GM13976 (cell line): ENCODE measurements around the gene WDR7.

ENCODE experiments used
- DNase-seq: peaks from one replicate; pipeline ENCODE4 v3.0.0; 2012; ENCODE audit warnings: low spot score
- CTCF ChIP-seq: IDR thresholded peaks from 2 replicates; pipeline ENCODE4 v1.5.1; 2012; ENCODE audit warnings: borderline replicate concordance, mild to moderate bottlenecking; ENCODE audit not compliant: insufficient read depth; ENCODE audit errors: extremely low read depth, missing control alignments, control extremely low read depth
- in situ Hi-C: fragments of 300-500 bp; cut with MboI; formaldehyde crosslinking; loops from one replicate; pipeline ENCODE4 v1.12.0; 2022; ENCODE audit warnings: low sequenced_read_pairs, mixed read lengths, inconsistent platforms; ENCODE audit not compliant: unreplicated experiment

Gene WDR7

DNA sequence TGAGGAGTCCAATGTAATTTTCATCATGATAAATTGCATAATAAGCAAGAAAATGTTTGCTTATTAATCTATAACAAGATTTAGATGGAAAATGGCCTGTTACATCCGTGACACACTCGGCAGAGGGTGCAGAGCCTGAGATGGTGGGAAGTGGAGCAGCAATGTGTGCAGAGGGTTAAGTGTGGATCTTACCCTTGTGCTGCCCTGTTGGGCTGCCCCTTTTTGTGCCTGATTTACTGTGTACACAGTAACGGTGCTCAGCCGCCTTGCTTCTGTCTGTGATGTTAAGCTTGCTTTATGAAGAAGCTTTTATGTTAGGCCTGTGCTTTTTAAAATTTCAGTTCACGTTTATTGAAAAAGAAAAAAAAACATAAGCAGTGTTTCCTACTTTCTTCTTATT lies 275.6 kb downstream of the WDR7 start:
- no peak for DNase-seq
- in situ Hi-C loops: no loop called here
- no peak for TF ChIP-seq CTCF

DNA sequence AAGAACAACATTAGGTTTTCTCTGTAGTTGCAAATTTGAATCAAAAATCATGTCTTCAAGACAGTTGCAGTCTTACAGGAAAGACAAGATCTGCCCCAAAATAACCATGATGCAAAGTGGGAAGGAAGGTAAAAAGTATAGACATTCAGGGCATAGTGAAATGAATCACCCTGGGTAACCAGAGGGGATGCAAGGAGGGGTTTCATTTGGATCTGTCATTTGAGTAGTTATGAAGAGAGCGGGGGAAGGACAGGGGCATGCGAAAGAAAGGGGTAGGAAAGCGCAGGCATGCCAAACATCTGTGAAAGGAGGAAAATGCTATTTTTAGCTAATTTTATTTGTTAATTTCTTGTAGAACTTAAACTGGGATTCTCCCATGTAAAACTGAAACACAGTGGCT lies 276.6 kb downstream of the WDR7 start:
- in situ Hi-C loops: no loop called here
- TF ChIP-seq CTCF: no peak
- no peak for DNase-seq

DNA sequence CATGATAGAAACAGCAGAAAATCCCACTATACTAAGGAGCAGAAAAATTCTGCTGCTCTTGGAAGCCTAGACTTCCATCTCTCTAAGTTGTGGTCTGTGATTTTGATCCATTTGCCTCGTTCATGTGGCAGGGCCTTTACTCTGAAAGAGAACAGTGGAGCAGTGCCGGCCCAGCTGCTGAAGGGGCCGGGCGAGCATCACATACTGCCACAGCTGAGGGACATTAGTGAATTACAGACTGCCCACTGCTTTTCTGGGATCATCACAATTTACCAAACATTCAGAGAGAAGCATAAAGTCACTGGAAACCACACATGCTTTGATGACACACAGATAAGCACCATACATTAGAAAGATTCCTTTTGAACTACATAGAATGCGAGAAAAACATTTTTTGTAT lies 278.7 kb downstream of the WDR7 start:
- no peak for DNase-seq
- no peak for TF ChIP-seq CTCF
- in situ Hi-C loops: no loop called here

- in situ Hi-C loops: no loop called here
- DNase-seq: no peak
- TF ChIP-seq CTCF: no peak
Measured at GRCh38 chr18:56933472-56933871, 282.3 kb downstream of the WDR7 start.

- no peak for DNase-seq
- no peak for TF ChIP-seq CTCF
- in situ Hi-C loops: no loop called here
Measured at GRCh38 chr18:56934131-56934530, 283.0 kb downstream of the WDR7 start.

GRCh38 chr18:56934906-56935305 lies 283.7 kb downstream of the WDR7 start:
- no peak for TF ChIP-seq CTCF
- in situ Hi-C loops: no loop called here
- DNase-seq: no peak
